Subcutaneous adipose tissue (tissue), 4 donors: ENCODE measurements around the gene NME3. TPM values are rescaled to one million over a fixed set of nuclear protein-coding genes. Genes with fewer than 3 reads are reported as not detected.

Experiments
- total RNA-seq, 4 donors: library from RNA; depleted of rRNA; stranded (reverse); fragments of >200 nt; gene quantifications; one replicate each; pipeline ENCODE4 v1.1.0, GENCODE V29; 2016
- TF ChIP-seq, protein P1 (sequence below): fragments of 450-650 bp; IDR thresholded peaks from one replicate; pipeline ENCODE4 v1.5.1; 2016; ENCODE audit warnings: low read depth, mild to moderate bottlenecking, control low read depth, antibody characterized with exemption, moderate library complexity

Gene NME3
- total RNA-seq, 4 donors from 2014 or later: 34.1 to 102 (median 62.8) TPM

DNA sequence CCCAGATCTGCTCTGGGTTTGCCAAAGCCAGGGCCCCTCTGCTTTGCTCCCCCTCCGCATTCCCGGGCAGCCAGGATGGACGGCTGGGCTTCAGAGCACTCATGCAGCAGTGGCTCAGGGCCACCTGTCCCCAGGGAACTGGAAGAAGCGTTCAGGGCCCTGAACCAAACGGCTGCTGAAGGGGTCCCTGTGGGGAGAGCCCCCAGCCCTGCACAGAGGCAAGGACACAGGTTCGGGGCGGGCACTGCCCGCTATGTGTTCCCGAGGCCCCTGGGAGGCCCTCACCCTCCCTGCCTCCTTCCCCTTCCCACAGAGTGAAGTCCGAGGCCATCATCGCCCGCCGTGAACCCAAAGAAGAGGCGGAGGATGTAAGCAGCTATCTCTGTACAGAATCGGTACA, 10.4 kb downstream of the NME3 start:
- TF ChIP-seq, protein P1, sequence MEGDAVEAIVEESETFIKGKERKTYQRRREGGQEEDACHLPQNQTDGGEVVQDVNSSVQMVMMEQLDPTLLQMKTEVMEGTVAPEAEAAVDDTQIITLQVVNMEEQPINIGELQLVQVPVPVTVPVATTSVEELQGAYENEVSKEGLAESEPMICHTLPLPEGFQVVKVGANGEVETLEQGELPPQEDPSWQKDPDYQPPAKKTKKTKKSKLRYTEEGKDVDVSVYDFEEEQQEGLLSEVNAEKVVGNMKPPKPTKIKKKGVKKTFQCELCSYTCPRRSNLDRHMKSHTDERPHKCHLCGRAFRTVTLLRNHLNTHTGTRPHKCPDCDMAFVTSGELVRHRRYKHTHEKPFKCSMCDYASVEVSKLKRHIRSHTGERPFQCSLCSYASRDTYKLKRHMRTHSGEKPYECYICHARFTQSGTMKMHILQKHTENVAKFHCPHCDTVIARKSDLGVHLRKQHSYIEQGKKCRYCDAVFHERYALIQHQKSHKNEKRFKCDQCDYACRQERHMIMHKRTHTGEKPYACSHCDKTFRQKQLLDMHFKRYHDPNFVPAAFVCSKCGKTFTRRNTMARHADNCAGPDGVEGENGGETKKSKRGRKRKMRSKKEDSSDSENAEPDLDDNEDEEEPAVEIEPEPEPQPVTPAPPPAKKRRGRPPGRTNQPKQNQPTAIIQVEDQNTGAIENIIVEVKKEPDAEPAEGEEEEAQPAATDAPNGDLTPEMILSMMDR: no peak

DNA sequence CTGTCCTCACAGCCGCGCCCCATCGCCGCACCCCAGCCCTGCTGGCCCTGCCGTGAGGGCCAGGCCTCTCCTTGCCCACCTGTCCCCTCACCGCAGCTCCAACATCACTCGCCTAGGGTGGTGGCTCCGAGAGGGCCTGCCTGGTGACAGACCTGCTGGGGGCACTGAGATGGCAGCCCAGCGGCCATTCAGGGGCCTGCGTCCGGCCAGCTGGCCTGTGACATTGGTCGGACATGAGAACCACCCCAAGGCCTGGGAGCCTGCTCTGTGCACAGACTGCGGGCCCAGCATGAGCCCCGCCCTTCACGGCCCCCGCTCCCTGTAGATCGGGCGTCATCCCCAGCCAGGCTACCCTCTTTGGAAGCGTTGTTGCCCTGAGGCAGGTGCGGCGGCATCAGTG, 11.8 kb downstream of the NME3 start:
- TF ChIP-seq, protein P1: no peak

DNA sequence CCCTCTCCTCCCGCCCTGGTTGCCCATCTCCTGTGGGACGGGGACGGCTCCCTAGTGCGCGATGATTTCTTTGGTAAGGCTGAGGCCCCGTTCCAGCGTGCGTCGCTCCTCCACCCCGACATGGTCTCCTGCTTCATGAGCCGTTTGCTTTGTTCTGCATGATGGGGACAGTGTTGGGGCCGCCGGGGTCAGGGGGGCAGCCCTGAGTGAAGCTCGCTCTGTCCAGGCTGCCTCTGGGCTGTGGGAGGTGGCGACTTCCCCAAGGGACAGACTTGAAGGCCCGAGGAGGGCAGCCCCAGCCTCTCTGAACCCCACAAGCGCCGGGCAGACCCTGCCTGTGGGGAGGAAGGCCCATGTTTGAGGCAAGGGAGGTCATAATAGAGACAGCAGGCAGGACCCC, 12.4 kb downstream of the NME3 start:
- TF ChIP-seq, protein P1: no peak

DNA sequence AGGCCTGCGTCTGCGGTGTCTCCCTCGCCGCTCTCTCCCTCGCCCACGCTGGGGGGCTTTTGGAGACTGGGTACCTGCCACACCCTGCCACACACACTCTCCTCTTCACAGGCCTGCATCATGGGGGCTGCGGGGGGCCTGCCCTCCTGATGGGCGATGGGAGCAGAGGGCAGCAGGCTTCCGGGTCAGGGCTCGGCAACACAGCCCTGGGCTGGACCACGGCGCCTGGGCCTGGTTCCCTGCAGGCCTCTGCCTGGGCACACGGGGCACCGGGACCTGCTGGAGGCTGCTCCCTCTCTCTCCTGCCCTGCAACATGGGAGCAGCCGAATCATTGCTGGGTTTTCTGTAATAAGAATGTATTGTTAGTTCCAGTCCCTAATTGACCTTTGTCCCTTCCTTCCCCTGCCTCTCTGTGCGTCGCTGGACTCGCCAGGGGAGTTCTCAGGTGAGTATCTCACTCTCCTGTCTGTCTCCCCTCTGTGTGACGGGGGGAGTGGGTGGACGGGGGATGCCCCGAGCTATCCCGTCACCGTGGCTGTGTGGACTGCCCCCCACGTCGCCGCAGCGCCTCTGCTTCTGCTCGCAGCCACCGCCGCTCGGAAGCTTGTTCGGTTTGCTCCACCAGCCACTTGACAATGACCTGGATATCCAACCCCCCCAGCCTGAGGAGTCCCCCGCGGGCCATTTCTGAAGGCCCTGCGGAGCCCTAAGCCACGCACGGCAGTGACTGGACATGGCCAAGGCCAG, 13.5 kb downstream of the NME3 start:
- TF ChIP-seq, protein P1: no peak

DNA sequence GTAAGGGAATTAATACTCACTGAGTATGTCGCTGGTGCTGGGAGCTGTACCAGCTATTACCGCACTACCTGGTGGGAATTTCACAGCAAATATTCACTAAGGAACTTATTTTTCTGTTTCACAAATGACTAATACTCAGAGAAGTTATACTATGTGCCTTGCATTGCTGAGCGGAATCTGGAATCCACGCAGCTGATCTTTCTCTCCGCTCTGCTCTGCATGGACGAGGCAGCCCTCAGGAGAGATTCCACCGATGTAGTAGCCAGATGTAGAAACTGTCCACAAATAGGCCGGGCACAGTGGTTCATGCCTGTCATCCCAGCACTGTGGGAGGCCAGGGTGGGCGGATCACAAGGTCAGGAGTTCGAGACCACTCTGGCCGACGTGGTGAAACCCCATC, 17.1 kb downstream of the NME3 start:
- TF ChIP-seq, protein P1: no peak

DNA sequence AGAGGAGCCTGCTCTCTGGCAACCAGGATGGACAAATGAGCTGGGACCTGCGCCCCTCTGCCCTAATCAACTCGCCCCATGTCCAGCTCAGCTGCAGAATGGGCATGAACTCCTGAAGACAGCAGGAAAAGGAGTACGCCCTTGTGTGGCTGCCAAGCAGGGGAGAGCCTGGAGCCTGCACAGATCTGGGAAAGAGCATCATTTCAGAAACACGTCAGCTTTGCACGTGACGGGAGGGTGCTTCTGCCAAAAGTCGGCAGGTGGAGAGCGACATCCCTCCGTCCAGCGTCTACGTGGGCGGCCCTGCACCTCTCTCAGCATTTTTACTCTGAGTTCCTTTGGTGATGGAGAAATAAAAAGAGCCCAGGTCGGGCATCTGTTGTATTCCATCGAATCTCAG, 18.5 kb downstream of the NME3 start:
- TF ChIP-seq, protein P1: no peak

DNA sequence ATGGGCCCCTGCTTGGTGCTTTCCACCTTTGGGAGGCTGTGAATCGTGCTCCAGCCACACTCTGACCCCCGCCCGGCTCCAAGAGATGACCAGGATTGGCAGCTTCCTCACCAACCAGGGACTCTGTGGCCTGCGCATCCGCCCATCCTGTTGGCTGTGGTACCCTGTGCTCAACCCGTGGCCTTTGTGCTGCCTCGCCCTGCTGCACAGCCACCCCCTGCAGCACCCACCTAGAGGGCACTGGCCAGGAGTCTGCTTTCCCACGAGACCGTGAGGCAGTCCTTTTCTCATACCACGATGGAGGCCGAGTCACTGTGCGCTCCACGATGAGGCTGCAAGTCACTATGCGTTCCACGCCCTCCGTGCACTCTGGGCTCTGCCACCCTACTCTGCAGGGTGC, 19.4 kb downstream of the NME3 start:
- TF ChIP-seq, protein P1: no peak
